RPMI8226 (cell line): Measurements from ENCODE around the gene RAC3.

ENCODE experiments used
- DNase-seq: peaks from one replicate; pipeline ENCODE4 v3.0.0-alpha.2; 2015

Gene RAC3

DNA sequence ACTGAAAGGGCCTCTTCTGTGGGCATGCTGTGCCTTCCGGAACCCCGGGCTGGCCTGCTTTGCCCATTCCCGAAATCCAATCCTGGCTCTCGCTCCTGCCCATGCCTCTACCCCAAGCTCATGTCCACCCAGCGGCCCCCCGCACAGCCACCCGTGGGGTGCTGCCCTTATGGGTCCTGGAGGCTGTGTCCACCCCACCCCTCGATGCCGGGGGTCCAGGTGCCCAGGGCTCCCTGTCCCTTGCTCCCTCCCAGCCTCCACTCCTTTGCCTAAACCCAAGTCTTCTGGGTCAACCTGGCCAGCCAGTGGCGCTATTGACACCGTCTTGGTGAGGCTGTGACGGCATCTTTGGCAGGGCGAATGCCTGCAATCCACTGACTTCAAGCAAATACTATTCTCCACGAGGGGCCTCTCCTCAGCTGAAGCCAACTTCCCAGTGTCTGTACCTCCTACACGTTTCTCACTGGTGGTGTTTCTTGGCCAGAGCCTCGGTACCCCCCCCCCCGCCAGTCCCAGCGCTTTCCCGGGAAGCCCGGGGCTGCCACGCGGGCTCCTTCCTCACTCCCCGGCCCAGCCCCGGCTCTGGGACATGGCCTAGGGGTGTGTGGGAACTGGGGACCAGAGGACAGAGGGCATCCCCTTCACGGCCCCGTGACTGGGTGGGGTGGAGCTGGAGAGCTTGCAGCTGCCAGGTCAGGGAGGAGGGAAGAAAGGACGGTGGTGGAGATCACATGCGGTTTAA, 46.3 kb downstream of the RAC3 start:
- DNase-seq = no peak

DNA sequence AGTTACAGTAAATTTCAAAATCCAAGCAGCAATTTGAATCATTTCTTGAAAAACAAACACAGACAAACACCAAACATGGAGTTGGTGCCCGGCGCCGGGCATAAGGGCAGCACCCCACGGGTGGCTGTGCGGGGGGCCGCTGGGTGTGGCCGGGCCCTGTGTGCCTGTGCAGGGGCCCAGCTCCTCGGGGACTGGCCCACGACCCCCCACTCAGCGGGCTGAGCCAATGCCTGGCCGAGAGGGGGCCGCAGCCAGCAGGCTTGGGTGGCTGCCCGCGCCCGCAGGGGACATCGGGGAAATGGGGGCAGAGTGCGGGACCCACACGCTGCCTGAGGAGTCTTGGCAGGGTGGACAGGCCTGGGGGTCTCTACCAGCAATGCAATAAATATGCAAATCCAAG, 47.0 kb downstream of the RAC3 start:
- no peak for DNase-seq

DNA sequence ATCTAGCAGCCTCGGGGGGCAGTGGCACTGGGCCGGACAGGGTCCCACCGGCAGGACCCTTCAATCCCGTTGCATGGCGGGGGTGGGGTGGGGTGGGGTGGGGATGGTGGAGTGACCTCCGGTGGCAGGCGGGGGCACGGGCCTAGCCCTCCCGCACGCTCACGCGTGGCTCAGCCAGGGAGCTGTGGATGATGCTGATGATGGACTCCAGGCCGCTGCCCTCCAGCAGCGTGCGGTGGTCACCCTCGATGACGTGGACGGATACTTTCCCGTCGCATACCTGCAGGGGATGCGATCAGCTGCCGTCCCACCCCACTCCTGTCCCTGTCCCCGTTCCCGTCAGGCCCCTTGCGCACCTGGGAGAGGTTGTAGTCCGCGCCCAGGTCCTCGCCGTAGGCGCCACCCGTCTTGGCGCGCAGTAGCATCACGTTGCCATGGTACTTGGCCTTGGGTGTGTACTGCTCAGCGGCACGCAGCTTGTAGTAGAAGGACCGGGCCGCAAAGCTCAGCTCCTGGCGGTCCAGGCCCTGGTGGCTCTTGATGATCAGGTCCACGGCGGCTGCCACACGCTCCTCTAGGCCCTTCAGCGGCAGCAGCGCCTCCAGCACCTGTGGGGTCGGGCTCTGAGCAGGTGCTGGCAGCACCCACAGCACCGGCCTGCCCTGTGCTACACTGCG, 47.7 kb downstream of the RAC3 start:
- no peak for DNase-seq

DNA sequence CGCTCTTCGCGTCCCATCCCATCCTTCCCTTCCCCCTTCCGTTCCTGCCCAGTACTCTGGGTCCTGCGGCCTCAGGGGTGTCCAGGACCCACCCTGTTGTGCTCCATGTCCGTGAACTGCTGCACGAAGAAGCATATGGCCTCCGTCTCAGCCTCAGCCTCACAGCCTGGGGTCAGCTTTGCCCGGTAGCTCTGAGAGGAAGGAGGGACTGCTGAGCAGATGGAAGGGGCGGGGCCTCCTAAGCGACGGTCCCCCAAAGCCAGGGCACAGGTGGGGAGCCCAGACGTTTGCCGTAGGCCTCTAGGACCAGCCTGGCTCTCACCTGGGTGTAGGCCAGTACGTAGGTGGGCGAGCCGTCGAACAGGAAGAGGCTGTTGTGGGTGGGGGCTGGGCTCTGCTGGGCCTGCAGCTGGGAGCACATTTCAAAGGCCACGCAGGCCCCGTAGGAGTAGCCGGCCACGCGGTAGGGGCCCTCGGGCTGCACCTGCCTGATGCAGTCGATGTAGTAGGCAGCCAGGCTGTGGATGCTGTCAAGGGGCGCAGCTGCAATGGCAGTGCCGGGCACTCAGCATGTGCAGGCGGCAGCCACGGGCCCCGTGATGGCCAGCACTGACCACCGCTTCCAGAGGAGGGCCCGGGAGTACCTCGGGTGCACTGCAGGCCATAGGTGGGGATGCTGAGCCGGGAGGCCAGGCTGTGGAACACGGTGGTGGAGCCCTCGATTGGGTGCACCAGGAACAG, 48.7 kb downstream of the RAC3 start:
- DNase-seq = no peak

DNA sequence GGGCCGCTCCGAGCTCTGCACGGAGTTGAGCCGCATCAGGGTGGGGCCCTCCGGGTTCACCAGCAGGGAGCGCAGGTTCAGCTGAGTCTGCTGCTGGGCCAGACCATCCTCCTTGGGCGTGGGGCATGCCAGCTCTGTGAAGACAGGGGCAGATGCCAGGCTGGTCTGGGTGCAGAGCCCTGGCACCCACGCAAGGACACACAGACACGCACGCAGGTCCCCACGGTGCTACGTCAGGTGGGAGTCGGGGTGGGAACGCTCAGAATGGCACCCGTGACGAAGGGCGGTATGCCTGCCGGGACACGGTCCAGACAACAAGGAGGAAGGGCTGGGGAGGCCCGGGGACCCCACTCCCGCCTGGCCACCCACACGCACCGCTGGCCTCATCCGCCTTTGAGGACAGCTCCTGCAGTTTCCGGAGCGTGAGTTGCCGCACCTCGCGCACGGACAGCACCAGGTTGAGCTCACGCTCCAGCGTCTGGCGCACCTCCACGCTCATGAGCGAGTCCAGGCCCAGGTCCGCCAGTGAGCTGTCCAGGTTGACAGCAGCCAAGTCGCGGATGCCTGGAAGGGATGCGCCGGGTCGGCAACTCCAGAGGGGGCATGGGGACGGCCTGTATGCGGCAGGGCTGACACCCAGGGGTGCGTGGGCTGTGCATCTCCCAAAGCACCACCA, 49.4 kb downstream of the RAC3 start:
- DNase-seq = no peak

DNA sequence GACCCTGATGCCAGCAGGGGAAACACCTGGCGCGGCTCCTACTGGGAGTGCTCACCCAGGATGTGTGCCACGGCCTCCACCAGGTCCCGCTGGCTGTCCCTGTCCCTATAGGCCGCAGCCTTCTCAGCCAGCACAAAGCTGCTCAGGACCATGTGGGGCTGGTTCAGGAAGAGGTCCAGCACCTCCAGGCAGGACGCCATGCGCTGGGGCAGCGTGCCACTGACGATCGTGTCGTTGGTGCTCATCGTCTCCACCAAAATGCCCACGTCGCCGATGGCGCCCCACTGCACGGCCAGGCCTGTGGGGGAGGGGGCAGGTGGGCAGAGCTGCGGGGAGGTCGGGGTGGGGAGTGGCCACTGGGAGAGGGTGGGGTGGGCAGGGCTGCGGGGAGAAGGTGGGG, 50.1 kb downstream of the RAC3 start:
- no peak for DNase-seq

DNA sequence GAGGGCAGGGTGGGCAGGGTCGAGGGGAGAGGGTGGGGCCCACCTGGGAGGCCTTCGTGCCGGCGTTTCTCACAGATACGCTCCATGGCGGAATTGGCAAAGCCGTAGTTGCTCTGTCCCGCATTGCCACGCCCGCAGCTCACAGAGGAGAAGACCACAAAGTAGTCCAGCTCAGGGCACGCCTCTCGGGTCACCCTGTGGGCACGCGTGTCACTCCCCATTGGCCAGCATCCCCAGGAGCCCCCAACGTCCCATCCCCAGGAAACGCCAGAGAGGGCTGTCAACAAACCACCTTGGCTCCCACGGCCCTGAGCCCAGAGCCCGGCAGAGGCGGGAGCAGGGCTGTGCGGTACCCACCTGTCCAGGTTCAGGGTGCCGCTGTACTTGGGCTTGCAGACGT, 50.5 kb downstream of the RAC3 start:
- DNase-seq = no peak

DNA sequence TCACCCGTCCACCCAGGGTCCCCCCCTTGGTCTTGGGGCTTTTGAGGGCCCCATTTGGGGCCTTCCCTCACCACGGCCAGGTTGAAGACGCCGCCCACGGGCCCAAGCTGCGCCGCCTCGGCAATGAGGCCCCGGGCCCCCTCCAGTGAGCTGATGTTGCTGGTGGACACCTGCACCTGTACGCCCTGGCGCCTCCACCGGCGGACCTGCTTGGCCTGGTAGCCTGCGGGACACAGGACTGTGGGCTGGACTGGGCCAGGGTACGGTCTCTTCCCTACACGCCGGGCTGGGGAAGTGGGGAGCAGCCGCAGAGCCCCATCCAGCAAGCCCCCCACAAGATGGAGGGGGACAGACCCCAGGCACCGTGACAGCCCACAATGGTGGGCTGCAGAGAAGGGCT, 51.0 kb downstream of the RAC3 start:
- DNase-seq = no peak

DNA sequence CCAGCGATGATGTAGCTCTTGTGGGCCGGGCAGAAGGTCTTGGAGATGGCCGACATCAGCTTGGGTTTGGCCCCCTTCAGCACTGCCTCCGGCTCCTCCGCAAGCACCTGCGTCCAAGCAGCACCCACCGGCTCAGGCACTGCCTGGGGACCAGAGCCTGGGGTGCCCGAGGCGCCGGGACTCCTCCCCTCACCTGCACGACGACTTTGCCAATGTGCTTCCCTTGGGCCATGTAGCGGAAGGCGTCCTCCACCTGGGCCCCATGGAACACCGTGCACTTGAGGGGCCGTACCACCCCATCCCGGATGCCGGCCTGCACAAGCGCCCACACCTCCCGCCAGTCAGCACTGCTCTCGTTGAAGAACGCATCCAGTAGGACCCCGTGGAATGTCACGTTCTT, 51.5 kb downstream of the RAC3 start:
- no peak for DNase-seq
